GM13977 (cell line): ENCODE data around the gene MAGEA11.
"Not testable (repeated sequence)": the region's sequence is repeated elsewhere in the genome, so short reads cannot be mapped to it uniquely, and the experiment has no call there.

Source experiments
- DNase-seq: peaks from one replicate; pipeline ENCODE4 v3.0.0; 2012; ENCODE audit warnings: low spot score
- CTCF ChIP-seq: IDR thresholded peaks from 2 replicates; pipeline ENCODE4 v1.5.1; 2012; ENCODE audit warnings: mild to moderate bottlenecking, control low read depth; ENCODE audit not compliant: insufficient read depth; ENCODE audit errors: extremely low read depth, missing control alignments
- in situ Hi-C: fragments of 300-500 bp; cut with MboI; formaldehyde crosslinking; loops from one replicate; pipeline ENCODE4 v1.12.0; 2022; ENCODE audit warnings: low sequenced_read_pairs, low pct_unique_long_range_greater_than_20kb, mixed read lengths, inconsistent platforms; ENCODE audit not compliant: unreplicated experiment

Gene MAGEA11

GRCh38 chrX:149687991-149688390 is 23.9 kb upstream of the MAGEA11 start:
- no peak for TF ChIP-seq CTCF
- DNase-seq, result no peak
- in situ Hi-C loops, result no loop called here

- DNase-seq, result no peak
- in situ Hi-C loops, result no loop called here
These were observed 23.3 kb upstream of the MAGEA11 start for GRCh38 chrX:149688552-149688951.

GRCh38 chrX:149691794-149692193 is 20.1 kb upstream of the MAGEA11 start:
- no peak for DNase-seq
- in situ Hi-C loops, result no loop called here
- TF ChIP-seq CTCF, result no peak

More at GRCh38 chrX:149688552-149688951, 23.3 kb upstream of the MAGEA11 start:
- TF ChIP-seq CTCF, result no peak

- in situ Hi-C loops, DNase-seq: not testable (repeated sequence)
These were observed 19.1 kb upstream of the MAGEA11 start for GRCh38 chrX:149692686-149693272.

GRCh38 chrX:149699761-149700160 is 12.1 kb upstream of the MAGEA11 start:
- in situ Hi-C loops, result no loop called here
- no peak for TF ChIP-seq CTCF
- no peak for DNase-seq

- no peak for TF ChIP-seq CTCF
- in situ Hi-C loops, result no loop called here
- no peak for DNase-seq
These were observed 7.2 kb upstream of the MAGEA11 start for GRCh38 chrX:149704664-149705063.

- DNase-seq, result no peak
- no peak for TF ChIP-seq CTCF
- in situ Hi-C loops, result no loop called here
These were observed 4.5 kb upstream of the MAGEA11 start for GRCh38 chrX:149707147-149707901.
